ENCODE measurements around the gene BCAS3.

The BCAS3 gene

GRCh38 chr17:61318684-61319098 lies 641.0 kb downstream of the BCAS3 start:
- Histone ChIP-seq H3K4me2 (ENCODE audit: low read length, poor library complexity, severe bottlenecking) (no peak overlapping the region), H3K4me1 (ENCODE audit: control insufficient read depth, insufficient read depth, low read depth, low read length) (peaks cover 10% of the 10 kb centered on the region), H2AK5ac (ENCODE audit: low read length, severe bottlenecking) (no peak overlapping the region), H3K36me3 (ENCODE audit: control insufficient read depth in 1 of 2, insufficient read depth in 2 of 2, low read depth in 1 of 2, low read length in 2 of 2) (no peaks in the 10 kb centered on the region), H2BK15ac (ENCODE audit: low read depth, poor library complexity, severe bottlenecking) (no peak overlapping the region), H3K9me3 (ENCODE audit: control insufficient read depth, low read length) (no peaks in the 10 kb centered on the region), H2BK120ac (ENCODE audit: low read depth, low read length) (no peak overlapping the region), H2AFZ (ENCODE audit: low read depth, low read length) (no peak overlapping the region), H2BK5ac (ENCODE audit: low read depth, low read length, poor library complexity, severe bottlenecking) (no peak overlapping the region), H3K27me3 (ENCODE audit: control insufficient read depth in 1 of 2, insufficient read depth in 1 of 2, low read length in 2 of 2) (no peaks in the 10 kb centered on the region), H3K79me1 (replicated peaks; ENCODE audit: low read length, poor library complexity, severe bottlenecking) (no peaks in the 10 kb centered on the region), H4K8ac (ENCODE audit: low read length) (no peak overlapping the region), H2BK12ac (ENCODE audit: low read length in 2 of 2) (peak overlapping the region in 1 of 2 experiments; percentile 68), H3K4ac (ENCODE audit: low read depth in 1 of 2, low read length in 2 of 2) (no peak overlapping the region), H3K23ac (ENCODE audit: low read length in 2 of 2) (no peak overlapping the region), H3K27ac (ENCODE audit: low read length, poor library complexity, severe bottlenecking) (no peak overlapping the region), H3K18ac (ENCODE audit: low read depth in 1 of 2, low read length in 2 of 2) (peak overlapping the region in 1 of 2 experiments; percentile 19), H3K4me3 (ENCODE audit: insufficient read depth in 1 of 2, low read depth in 1 of 2, low read length in 2 of 2) (no peak overlapping the region), H4K91ac (ENCODE audit: low read length) (peak overlapping the region; percentile 11), H3K14ac (ENCODE audit: low read length in 2 of 2) (no peak overlapping the region), H3K9ac (ENCODE audit: low read length) (no peak overlapping the region)
- 94% methylated on average over 5 of the region's 5 CpGs for WGBS
- no peak for DNase-seq

GRCh38 chr17:61321344-61321743 lies 643.7 kb downstream of the BCAS3 start:
- H3K23ac ChIP-seq (ENCODE audit: low read length in 2 of 2) = no peak overlapping the region
- WGBS = 66% methylated on average over 6 of the region's 6 CpGs
- no peak overlapping the region for H3K4me3 ChIP-seq (ENCODE audit: insufficient read depth in 1 of 2, low read depth in 1 of 2, low read length in 2 of 2)
- H2BK12ac ChIP-seq (ENCODE audit: low read length in 2 of 2) = peak overlapping the region; percentile 9 to 80
- H4K8ac ChIP-seq (ENCODE audit: low read length) = peak overlapping the region; percentile 10
- H2BK120ac ChIP-seq (ENCODE audit: low read depth, low read length) = no peak overlapping the region
- H3K14ac ChIP-seq (ENCODE audit: low read length in 2 of 2) = no peak overlapping the region
- no peaks in the 10 kb centered on the region for H3K9me3 ChIP-seq (ENCODE audit: control insufficient read depth, low read length)
- no peak overlapping the region for H3K27ac ChIP-seq (ENCODE audit: low read length, poor library complexity, severe bottlenecking)
- no peaks in the 10 kb centered on the region for H3K79me1 ChIP-seq (replicated peaks; ENCODE audit: low read length, poor library complexity, severe bottlenecking)
- no peak overlapping the region for H2AK5ac ChIP-seq (ENCODE audit: low read length, severe bottlenecking)
- H3K4me2 ChIP-seq (ENCODE audit: low read length, poor library complexity, severe bottlenecking) = no peak overlapping the region
- H2AFZ ChIP-seq (ENCODE audit: low read depth, low read length) = no peak overlapping the region
- peak overlapping the region; percentile 61 for H4K91ac ChIP-seq (ENCODE audit: low read length)
- H3K36me3 ChIP-seq (ENCODE audit: control insufficient read depth in 1 of 2, insufficient read depth in 2 of 2, low read depth in 1 of 2, low read length in 2 of 2) = no peaks in the 10 kb centered on the region
- H2BK5ac ChIP-seq (ENCODE audit: low read depth, low read length, poor library complexity, severe bottlenecking) = no peak overlapping the region
- peak overlapping the region in 1 of 2 experiments; percentile 88 for H3K18ac ChIP-seq (ENCODE audit: low read depth in 1 of 2, low read length in 2 of 2)
- H3K4me1 ChIP-seq (ENCODE audit: control insufficient read depth, insufficient read depth, low read depth, low read length) = peaks cover 16% of the 10 kb centered on the region
- no peak overlapping the region for H2BK15ac ChIP-seq (ENCODE audit: low read depth, poor library complexity, severe bottlenecking)
- H3K4ac ChIP-seq (ENCODE audit: low read depth in 1 of 2, low read length in 2 of 2) = no peak overlapping the region
- no peak overlapping the region for H3K9ac ChIP-seq (ENCODE audit: low read length)
- DNase-seq = peak; percentile 59
- H3K27me3 ChIP-seq (ENCODE audit: control insufficient read depth in 1 of 2, insufficient read depth in 1 of 2, low read length in 2 of 2) = no peaks in the 10 kb centered on the region

- no peak overlapping the region for H2AK5ac ChIP-seq (ENCODE audit: low read length, severe bottlenecking)
- H3K9me3 ChIP-seq (ENCODE audit: control insufficient read depth, low read length) = no peaks in the 10 kb centered on the region
- H3K79me1 ChIP-seq (replicated peaks; ENCODE audit: low read length, poor library complexity, severe bottlenecking) = no peaks in the 10 kb centered on the region
- H3K9ac ChIP-seq (ENCODE audit: low read length) = peak overlapping the region; percentile 62
- peak overlapping the region in 1 of 2 experiments; percentile 93 for H3K4ac ChIP-seq (ENCODE audit: low read depth in 1 of 2, low read length in 2 of 2)
- H3K18ac ChIP-seq (ENCODE audit: low read depth in 1 of 2, low read length in 2 of 2) = no peak overlapping the region
- no peak overlapping the region for H2BK15ac ChIP-seq (ENCODE audit: low read depth, poor library complexity, severe bottlenecking)
- no peak overlapping the region for H3K23ac ChIP-seq (ENCODE audit: low read length in 2 of 2)
- no peaks in the 10 kb centered on the region for H3K36me3 ChIP-seq (ENCODE audit: control insufficient read depth in 1 of 2, insufficient read depth in 2 of 2, low read depth in 1 of 2, low read length in 2 of 2)
- 80% methylated on average over 4 of the region's 4 CpGs for WGBS
- H4K8ac ChIP-seq (ENCODE audit: low read length) = no peak overlapping the region
- peak overlapping the region in 1 of 2 experiments; percentile 88 for H3K14ac ChIP-seq (ENCODE audit: low read length in 2 of 2)
- H3K27me3 ChIP-seq (ENCODE audit: control insufficient read depth in 1 of 2, insufficient read depth in 1 of 2, low read length in 2 of 2) = no peaks in the 10 kb centered on the region
- no peak overlapping the region for H4K91ac ChIP-seq (ENCODE audit: low read length)
- H2BK12ac ChIP-seq (ENCODE audit: low read length in 2 of 2) = peak overlapping the region in 1 of 2 experiments; percentile 97
- H2AFZ ChIP-seq (ENCODE audit: low read depth, low read length) = no peak overlapping the region
- H3K4me1 ChIP-seq (ENCODE audit: control insufficient read depth, insufficient read depth, low read depth, low read length) = peaks cover 16% of the 10 kb centered on the region
- no peak overlapping the region for H3K27ac ChIP-seq (ENCODE audit: low read length, poor library complexity, severe bottlenecking)
- no peak overlapping the region for H2BK5ac ChIP-seq (ENCODE audit: low read depth, low read length, poor library complexity, severe bottlenecking)
- no peak for DNase-seq
- H2BK120ac ChIP-seq (ENCODE audit: low read depth, low read length) = no peak overlapping the region
- no peak overlapping the region for H3K4me3 ChIP-seq (ENCODE audit: insufficient read depth in 1 of 2, low read depth in 1 of 2, low read length in 2 of 2)
- no peak overlapping the region for H3K4me2 ChIP-seq (ENCODE audit: low read length, poor library complexity, severe bottlenecking)
Observed at GRCh38 chr17:61322325-61323002, 644.8 kb downstream of the BCAS3 start.

GRCh38 chr17:61323003-61323908 lies 645.6 kb downstream of the BCAS3 start:
- 65% methylated on average over 11 of the region's 13 CpGs for WGBS
- peaks cover 16% of the 10 kb centered on the region for H3K4me1 ChIP-seq (ENCODE audit: control insufficient read depth, insufficient read depth, low read depth, low read length)
- H2AK5ac ChIP-seq (ENCODE audit: low read length, severe bottlenecking) = no peak overlapping the region
- no peak overlapping the region for H3K27ac ChIP-seq (ENCODE audit: low read length, poor library complexity, severe bottlenecking)
- H3K9ac ChIP-seq (ENCODE audit: low read length) = peak overlapping the region; percentile 62
- peak overlapping the region; percentile 50 to 72 for H3K18ac ChIP-seq (ENCODE audit: low read depth in 1 of 2, low read length in 2 of 2)
- H3K27me3 ChIP-seq (ENCODE audit: control insufficient read depth in 1 of 2, insufficient read depth in 1 of 2, low read length in 2 of 2) = no peaks in the 10 kb centered on the region
- H4K8ac ChIP-seq (ENCODE audit: low read length) = peak overlapping the region; percentile 95
- no peak overlapping the region for H3K14ac ChIP-seq (ENCODE audit: low read length in 2 of 2)
- no peak overlapping the region for H2BK15ac ChIP-seq (ENCODE audit: low read depth, poor library complexity, severe bottlenecking)
- H3K4ac ChIP-seq (ENCODE audit: low read depth in 1 of 2, low read length in 2 of 2) = peak overlapping the region in 1 of 2 experiments; percentile 84
- H2BK120ac ChIP-seq (ENCODE audit: low read depth, low read length) = peak overlapping the region; percentile 39
- peak overlapping the region in 1 of 2 experiments; percentile 41 for H3K4me3 ChIP-seq (ENCODE audit: insufficient read depth in 1 of 2, low read depth in 1 of 2, low read length in 2 of 2)
- H2BK12ac ChIP-seq (ENCODE audit: low read length in 2 of 2) = peak overlapping the region; percentile 7 to 9
- H4K91ac ChIP-seq (ENCODE audit: low read length) = peak overlapping the region; percentile 57
- no peak overlapping the region for H2BK5ac ChIP-seq (ENCODE audit: low read depth, low read length, poor library complexity, severe bottlenecking)
- peak overlapping the region; percentile 7 for H2AFZ ChIP-seq (ENCODE audit: low read depth, low read length)
- H3K36me3 ChIP-seq (ENCODE audit: control insufficient read depth in 1 of 2, insufficient read depth in 2 of 2, low read depth in 1 of 2, low read length in 2 of 2) = no peaks in the 10 kb centered on the region
- no peak overlapping the region for H3K23ac ChIP-seq (ENCODE audit: low read length in 2 of 2)
- DNase-seq = no peak
- H3K4me2 ChIP-seq (ENCODE audit: low read length, poor library complexity, severe bottlenecking) = no peak overlapping the region
- H3K9me3 ChIP-seq (ENCODE audit: control insufficient read depth, low read length) = no peaks in the 10 kb centered on the region
- H3K79me1 ChIP-seq (replicated peaks; ENCODE audit: low read length, poor library complexity, severe bottlenecking) = no peaks in the 10 kb centered on the region

Measured in mesenchymal stem cell (in vitro differentiated cells and primary cell).